NOMO-1 treated with dmso at 0.1 percent for 144 hours (cell line): ENCODE measurements around the gene RAC2.

Source experiments
- DNase-seq: peaks from one replicate; lab custom pipeline; 2025; ENCODE audit not compliant: unreplicated experiment; lab: John Stamatoyannopoulos, UW

Gene RAC2

DNA sequence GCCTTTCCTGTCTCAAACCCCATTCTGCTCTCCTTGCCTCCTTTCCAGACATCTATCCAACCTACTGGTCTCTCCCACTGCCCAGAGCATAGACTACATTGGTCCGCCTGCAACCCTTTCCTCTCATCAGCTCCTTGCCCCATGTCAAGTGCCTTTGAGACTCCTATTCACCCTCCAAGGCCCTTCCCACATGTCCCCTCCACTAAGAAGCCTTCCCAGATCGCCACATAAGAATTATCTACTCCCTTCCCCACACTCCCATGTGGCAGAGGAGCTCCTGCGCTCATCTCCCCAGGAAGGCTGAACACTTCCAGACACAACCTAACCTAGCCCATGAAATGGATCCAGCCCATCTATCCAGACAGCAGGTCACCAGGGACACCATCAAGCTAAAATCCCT is 66.3 kb downstream of the RAC2 start:
- DNase-seq = no peak

DNA sequence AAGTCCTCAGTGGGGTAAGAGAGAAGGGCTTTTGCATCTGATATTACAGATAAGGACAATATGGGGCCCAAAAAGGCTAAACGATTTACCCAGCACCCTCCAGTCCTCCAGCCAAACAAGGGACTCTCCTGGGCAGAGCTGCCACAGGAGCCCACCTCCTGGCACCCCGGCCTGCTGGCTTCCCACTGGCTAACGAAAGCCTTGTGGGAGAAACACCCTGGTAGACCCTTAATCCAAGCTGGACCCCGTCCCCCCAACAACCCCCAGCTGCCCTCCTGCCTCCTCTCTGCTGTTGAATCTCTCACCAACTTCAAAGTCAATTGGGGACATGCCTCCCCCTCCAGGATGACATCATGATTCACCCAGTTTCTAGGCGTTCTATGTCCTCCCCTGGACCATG is 66.8 kb downstream of the RAC2 start:
- DNase-seq = no peak

GRCh38 chr22:37176464-37177061 is 67.5 kb downstream of the RAC2 start:
- DNase-seq = peak; percentile 63

DNA sequence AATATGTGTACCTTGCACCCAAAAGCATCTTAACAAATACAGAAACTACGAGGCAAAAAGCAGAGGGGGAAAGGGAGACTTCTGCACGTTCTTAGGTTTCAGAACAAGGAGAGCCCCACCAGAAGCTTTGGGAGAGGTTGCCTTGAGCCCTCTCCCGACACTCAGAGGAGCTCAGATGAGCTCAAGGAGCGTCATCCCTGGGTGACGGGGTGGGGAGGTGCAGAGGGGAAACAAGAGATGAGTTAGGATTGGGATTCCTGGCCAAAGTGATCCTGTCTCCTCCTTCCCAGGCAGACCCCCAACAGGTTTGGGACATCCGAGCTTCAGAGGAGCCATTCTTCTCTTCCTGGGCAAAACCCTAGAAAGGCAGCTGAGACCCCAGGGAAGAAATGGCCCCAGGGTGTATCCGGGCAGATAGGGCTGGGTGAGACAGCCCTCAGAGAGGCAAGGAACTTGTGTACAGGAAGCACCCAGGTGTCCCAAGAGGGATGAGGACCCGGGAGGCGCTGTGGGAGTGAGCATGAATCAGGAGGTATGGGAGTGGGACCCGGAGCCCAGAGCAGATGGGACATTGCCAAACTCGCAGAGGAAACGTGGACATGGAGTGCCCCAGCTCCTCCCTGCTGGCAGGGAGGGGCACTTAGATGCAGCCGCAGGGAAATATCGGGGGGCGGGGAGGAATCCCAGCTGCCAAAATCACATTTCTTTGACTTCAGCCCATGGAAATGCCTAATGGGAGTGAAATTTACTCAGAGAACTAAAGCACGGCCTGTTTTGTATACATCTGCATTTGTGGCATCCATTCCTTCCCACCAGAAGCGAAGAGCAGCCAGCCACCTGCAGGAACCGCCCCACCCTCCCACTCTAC is 68.4 kb downstream of the RAC2 start:
- DNase-seq = no peak
